Effector memory CD8-positive, alpha-beta T cell (primary cell): ENCODE measurements around the gene DKK2.

Experiments
- ATAC-seq: fragments of 150-1000 bp; cut with Tn5 transposase; replicated peaks from 2 replicates; pipeline ENCODE4 v1.10.0; 2021; ENCODE audit warnings: mild to moderate bottlenecking, moderate library complexity
- DNase-seq, 3 experiments: peaks; one replicate each; pipeline ENCODE4 v3.0.0; 2021
- H3K27ac Mint-ChIP-seq, 2 donors: one replicate each; pipeline ENCODE4 v1.8.0; 2022; ENCODE audit warnings: mild to moderate bottlenecking in 2 of 2, mixed read lengths in 2 of 2, moderate library complexity in 2 of 2
- H3K27me3 Mint-ChIP-seq, 2 donors: one replicate each; pipeline ENCODE4 v1.8.0; 2022; ENCODE audit warnings: mixed read lengths in 2 of 2
- H3K36me3 Mint-ChIP-seq: one replicate; pipeline ENCODE4 v1.8.0; 2022; ENCODE audit warnings: mild to moderate bottlenecking, moderate library complexity, mixed read lengths; ENCODE audit not compliant: insufficient read depth
- H3K4me1 Mint-ChIP-seq, 2 donors: one replicate each; pipeline ENCODE4 v1.8.0; 2022; ENCODE audit warnings: low read depth in 2 of 2, mixed read lengths in 2 of 2
- H3K4me3 Mint-ChIP-seq, 2 donors: one replicate each; pipeline ENCODE4 v1.8.0; 2022; ENCODE audit warnings: mild to moderate bottlenecking in 2 of 2, mixed read lengths in 2 of 2, moderate library complexity in 2 of 2
- H3K9me3 Mint-ChIP-seq, 2 donors: one replicate each; pipeline ENCODE4 v1.8.0; 2022; ENCODE audit warnings: mixed read lengths in 2 of 2

The DKK2 gene

GRCh38 chr4:107037199-107037584 is 1.1 kb upstream of the DKK2 start:
- peak; percentile 18 for ATAC-seq
- Mint-ChIP-seq H3K27ac (no peak overlapping the region), H3K27me3 (peaks cover 29 to 46% of the 10 kb centered on the region in 2 donors), H3K4me3 (peak overlapping the region; percentile 82 to 85), H3K4me1 (peaks cover 11 to 15% of the 10 kb centered on the region in 2 donors), H3K36me3 (peaks cover 5% of the 10 kb centered on the region), H3K9me3 (peaks cover 0 to 1% of the 10 kb centered on the region in 2 donors)
- DNase-seq = no peak

GRCh38 chr4:107036584-107037198 is 578 bp upstream of the DKK2 start:
- Mint-ChIP-seq H3K27ac (no peak overlapping the region), H3K4me1 (peaks cover 11 to 15% of the 10 kb centered on the region in 2 donors), H3K9me3 (peaks cover 0 to 1% of the 10 kb centered on the region in 2 donors), H3K27me3 (peaks cover 29 to 46% of the 10 kb centered on the region in 2 donors), H3K4me3 (peak overlapping the region; percentile 82 to 85), H3K36me3 (peaks cover 5% of the 10 kb centered on the region)
- DNase-seq = no peak
- ATAC-seq = no peak

- H3K9me3 Mint-ChIP-seq = peaks cover 0 to 1% of the 10 kb centered on the region in 2 donors
- peaks cover 5% of the 10 kb centered on the region for H3K36me3 Mint-ChIP-seq
- ATAC-seq (peak; percentile 37), DNase-seq (no peak)
- no peak overlapping the region for H3K27ac Mint-ChIP-seq
- H3K4me1 Mint-ChIP-seq = peaks cover 11 to 15% of the 10 kb centered on the region in 2 donors
- peak overlapping the region; percentile 82 to 85 for H3K4me3 Mint-ChIP-seq
- peaks cover 29 to 46% of the 10 kb centered on the region in 2 donors for H3K27me3 Mint-ChIP-seq
Measured at GRCh38 chr4:107034996-107035818, 906 bp downstream of the DKK2 start.

DNA sequence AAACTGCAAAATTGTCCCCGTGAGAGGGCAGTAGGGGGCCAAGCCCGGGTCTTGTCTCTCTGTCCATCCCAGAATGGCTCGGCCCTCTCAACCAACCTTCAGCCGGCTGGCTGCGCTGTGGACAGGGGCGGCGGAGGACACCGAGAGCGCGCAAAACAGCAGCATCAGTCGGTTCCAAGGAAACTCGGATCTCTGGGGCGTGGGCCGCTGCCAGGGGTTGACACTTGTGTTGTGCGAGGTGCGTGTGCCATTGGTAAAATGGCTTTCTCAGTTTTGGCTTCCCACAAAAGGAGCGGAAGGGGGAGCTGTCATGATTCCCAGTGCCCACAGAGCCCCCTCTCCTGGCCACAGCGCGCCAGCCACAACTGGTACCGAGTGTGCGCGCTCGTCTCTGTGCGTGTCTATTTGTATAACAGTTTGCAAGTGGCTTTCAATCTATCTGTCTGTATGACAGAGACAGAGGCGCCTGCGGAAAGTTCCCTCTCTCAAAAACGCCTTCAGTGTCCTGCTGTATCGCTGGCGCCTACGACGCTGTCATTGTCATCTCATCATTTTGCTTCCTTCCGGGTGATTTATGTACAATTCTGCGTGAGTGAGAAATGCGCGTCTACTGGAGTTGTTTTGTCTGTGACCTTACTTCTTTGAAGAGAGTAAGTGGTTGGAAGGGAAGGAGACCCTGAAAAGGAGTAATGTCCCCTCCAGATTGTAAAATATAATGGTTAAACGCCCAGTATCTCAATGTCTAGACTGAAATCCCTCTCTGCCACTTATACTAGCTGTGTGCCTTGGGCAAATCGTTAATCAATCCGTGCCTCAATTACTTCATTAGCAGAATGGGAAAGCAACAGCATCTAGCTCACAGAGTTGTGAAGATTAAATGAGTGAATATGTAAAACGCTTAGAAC is 1.8 kb downstream of the DKK2 start:
- no peak for DNase-seq
- Mint-ChIP-seq H3K36me3 (peaks cover 5% of the 10 kb centered on the region), H3K27ac (no peak overlapping the region), H3K9me3 (peaks cover 0 to 1% of the 10 kb centered on the region in 2 donors), H3K27me3 (peaks cover 29 to 46% of the 10 kb centered on the region in 2 donors), H3K4me3 (peak overlapping the region; percentile 82 to 85), H3K4me1 (peaks cover 11 to 15% of the 10 kb centered on the region in 2 donors)
- peak; percentile 58 for ATAC-seq

DNA sequence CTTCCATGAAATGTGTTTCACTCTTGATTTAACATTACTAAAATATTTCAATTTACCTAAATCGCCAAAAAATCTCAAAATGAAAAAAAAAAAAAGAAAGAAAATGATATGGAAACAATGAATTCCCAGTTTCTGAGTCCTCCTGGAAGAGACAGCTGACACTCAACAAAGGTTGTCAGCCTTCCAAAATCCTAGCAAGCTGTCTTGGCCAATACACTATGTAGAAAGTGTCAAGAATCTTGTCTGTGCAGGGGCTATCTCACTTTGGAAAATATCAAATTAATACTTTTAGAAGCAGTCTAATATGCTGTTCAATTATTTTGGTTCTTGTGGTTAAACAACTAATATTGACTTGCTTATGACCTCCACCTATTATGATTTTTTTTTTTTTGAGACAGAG is 8.7 kb downstream of the DKK2 start:
- no peaks in the 10 kb centered on the region for H3K4me1 Mint-ChIP-seq
- H3K27me3 Mint-ChIP-seq = no peaks in the 10 kb centered on the region
- ATAC-seq = no peak
- DNase-seq = no peak
- H3K4me3 Mint-ChIP-seq = no peak overlapping the region
- no peak overlapping the region for H3K27ac Mint-ChIP-seq
- H3K36me3 Mint-ChIP-seq = no peaks in the 10 kb centered on the region
- H3K9me3 Mint-ChIP-seq = peaks cover 2 to 7% of the 10 kb centered on the region in 2 donors

DNA sequence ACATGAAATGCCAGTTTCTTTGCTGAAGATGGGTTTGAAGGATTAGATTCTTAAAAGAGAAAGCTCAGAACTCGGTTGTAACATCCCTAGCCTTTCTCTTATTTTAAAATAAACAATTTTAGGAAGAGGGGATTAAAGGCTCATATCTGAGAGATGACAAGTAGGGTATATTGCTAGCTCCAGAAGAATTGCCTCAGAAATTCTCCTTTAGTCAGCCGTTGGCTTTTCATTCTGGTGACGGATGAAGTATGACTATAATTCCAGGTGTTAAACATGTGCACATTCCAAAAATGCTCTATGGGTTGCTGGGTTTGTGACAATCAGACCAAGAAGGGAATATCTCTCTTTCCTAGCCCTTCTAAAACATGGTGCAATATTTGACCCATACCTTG is 17.8 kb downstream of the DKK2 start:
- H3K9me3 Mint-ChIP-seq = peaks cover 0 to 1% of the 10 kb centered on the region in 2 donors
- DNase-seq (no peak), ATAC-seq (no peak)
- no peaks in the 10 kb centered on the region for H3K4me1 Mint-ChIP-seq
- no peaks in the 10 kb centered on the region for H3K36me3 Mint-ChIP-seq
- no peak overlapping the region for H3K27ac Mint-ChIP-seq
- no peak overlapping the region for H3K4me3 Mint-ChIP-seq
- H3K27me3 Mint-ChIP-seq = no peaks in the 10 kb centered on the region

DNA sequence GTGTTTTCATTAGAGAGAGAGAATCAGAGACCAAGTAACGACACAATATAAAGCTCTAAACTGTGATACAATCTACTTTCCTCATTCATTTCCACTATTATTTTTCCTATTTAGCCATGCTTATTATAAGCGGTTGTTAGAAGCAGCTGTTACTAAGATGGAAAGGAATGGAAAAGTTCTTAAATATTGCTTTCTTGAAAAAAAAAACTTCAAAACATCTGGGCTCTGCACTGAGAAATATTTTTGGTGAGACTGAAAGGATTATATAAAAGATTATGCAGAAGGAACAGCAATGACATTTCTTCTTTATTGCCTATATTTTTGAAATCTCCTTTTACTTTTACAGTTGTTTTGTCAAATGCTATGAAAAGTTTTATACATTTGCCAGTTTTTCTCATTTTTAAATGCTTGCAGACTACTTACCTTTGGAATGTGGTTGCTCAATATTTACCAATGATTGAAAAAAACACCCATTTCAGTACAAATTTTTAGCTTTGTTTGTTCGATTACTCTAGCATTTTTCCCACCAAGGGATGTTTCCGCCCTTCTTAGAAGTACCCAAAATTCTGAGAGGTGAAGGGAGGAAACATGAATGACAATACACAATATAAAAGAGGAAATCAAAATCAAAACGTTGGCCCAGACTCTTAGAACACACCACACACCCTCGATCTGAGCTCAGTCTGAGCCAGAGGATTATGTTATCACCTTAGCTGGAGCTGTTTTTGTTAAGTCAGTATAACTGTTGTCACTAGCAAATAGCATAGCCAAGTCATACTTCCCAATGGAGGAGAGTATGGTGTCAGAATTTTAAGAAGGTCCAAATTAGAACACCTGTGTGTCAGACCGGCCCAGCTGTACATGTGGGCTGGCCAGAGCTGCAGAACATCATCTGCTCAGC is 18.4 kb downstream of the DKK2 start:
- H3K27ac Mint-ChIP-seq = no peak overlapping the region
- no peaks in the 10 kb centered on the region for H3K4me1 Mint-ChIP-seq
- H3K36me3 Mint-ChIP-seq = no peaks in the 10 kb centered on the region
- H3K9me3 Mint-ChIP-seq = peaks cover 0 to 1% of the 10 kb centered on the region in 2 donors
- no peak for ATAC-seq
- no peaks in the 10 kb centered on the region for H3K27me3 Mint-ChIP-seq
- H3K4me3 Mint-ChIP-seq = no peak overlapping the region
- no peak for DNase-seq

DNA sequence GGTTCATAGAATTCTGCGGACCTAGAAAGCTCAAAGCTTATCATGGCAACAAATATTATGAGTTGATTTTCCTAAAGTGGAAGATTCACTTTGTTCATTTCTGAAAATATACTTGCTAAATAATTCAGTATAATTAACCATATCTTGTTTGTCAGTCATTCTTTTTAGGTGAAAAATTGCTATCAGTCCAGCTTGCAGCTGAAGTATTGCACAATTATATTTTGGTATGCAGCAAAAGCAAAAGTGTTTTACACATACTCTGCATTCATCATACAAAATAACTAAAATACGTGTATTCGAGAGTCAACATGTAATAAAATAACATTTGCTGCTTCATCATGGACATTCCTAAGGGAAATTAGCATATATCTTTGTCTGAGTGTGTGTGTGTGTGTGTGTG is 24.8 kb downstream of the DKK2 start:
- no peak for DNase-seq
- ATAC-seq = no peak
- Mint-ChIP-seq H3K4me3 (no peak overlapping the region), H3K27me3 (no peaks in the 10 kb centered on the region), H3K36me3 (no peaks in the 10 kb centered on the region), H3K9me3 (peaks cover 0 to 1% of the 10 kb centered on the region in 2 donors), H3K4me1 (no peaks in the 10 kb centered on the region), H3K27ac (no peak overlapping the region)

GRCh38 chr4:107009196-107009968 is 26.7 kb downstream of the DKK2 start:
- Mint-ChIP-seq H3K9me3 (peaks cover 0 to 1% of the 10 kb centered on the region in 2 donors), H3K4me1 (no peaks in the 10 kb centered on the region), H3K4me3 (no peak overlapping the region), H3K36me3 (no peaks in the 10 kb centered on the region), H3K27ac (no peak overlapping the region), H3K27me3 (no peaks in the 10 kb centered on the region)
- DNase-seq (no peak), ATAC-seq (no peak)

- Mint-ChIP-seq H3K9me3 (no peaks in the 10 kb centered on the region), H3K27ac (no peak overlapping the region), H3K4me1 (no peaks in the 10 kb centered on the region), H3K4me3 (no peak overlapping the region), H3K36me3 (no peaks in the 10 kb centered on the region), H3K27me3 (no peaks in the 10 kb centered on the region)
- DNase-seq = no peak
- ATAC-seq = no peak
Measured at GRCh38 chr4:107008115-107008514, 28.0 kb downstream of the DKK2 start.

GRCh38 chr4:107006218-107006617 is 29.9 kb downstream of the DKK2 start:
- H3K9me3 Mint-ChIP-seq = no peaks in the 10 kb centered on the region
- H3K27ac Mint-ChIP-seq = no peak overlapping the region
- no peak overlapping the region for H3K4me3 Mint-ChIP-seq
- H3K4me1 Mint-ChIP-seq = no peaks in the 10 kb centered on the region
- DNase-seq (no peak), ATAC-seq (no peak)
- H3K36me3 Mint-ChIP-seq = no peaks in the 10 kb centered on the region
- H3K27me3 Mint-ChIP-seq = no peaks in the 10 kb centered on the region

- ATAC-seq = no peak
Measured at GRCh38 chr4:106996490-106996889, 39.6 kb downstream of the DKK2 start.

More at GRCh38 chr4:106996490-106996889, 39.6 kb downstream of the DKK2 start:
- DNase-seq = no peak
- Mint-ChIP-seq H3K9me3 (peaks cover 0 to 5% of the 10 kb centered on the region in 2 donors), H3K4me3 (no peak overlapping the region), H3K36me3 (no peaks in the 10 kb centered on the region), H3K27me3 (no peaks in the 10 kb centered on the region), H3K27ac (no peak overlapping the region), H3K4me1 (no peaks in the 10 kb centered on the region)
